GM18499 (cell line): Measurements from ENCODE around the gene REXO4.
"Not testable (repeated sequence)": the region's sequence is repeated elsewhere in the genome, so short reads cannot be mapped to it uniquely, and the experiment has no call there.

Experiments used
- ATAC-seq: cut with Tn5 transposase; IDR thresholded peaks from one replicate; pipeline ENCODE4 v1.9.1; 2021; ENCODE audit warnings: moderate number of reproducible peaks; ENCODE audit not compliant: insufficient read depth, unreplicated experiment

REXO4 gene

DNA sequence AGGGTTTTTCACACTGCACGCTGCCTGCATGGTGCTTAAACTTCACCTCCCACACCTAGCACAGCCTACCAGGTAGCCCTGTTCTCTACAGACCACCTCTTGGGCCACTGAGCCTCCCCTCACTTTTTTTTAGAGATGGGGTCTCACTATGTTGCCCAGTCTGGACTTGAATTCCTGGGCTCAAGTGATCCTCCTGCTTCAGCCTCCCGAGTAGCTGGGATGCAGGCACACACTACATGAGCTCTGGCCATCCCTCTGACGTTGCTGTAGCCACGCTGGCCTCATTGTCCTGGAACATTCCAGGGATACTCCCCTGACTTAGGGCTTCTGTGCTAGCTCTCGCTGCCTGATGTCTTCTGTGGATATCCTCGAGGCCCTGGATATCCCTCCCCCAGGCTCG is 34.8 kb upstream of the REXO4 start:
- ATAC-seq, result no peak

GRCh38 chr9:133451865-133452264 is 34.1 kb upstream of the REXO4 start:
- ATAC-seq, result not testable (repeated sequence)

DNA sequence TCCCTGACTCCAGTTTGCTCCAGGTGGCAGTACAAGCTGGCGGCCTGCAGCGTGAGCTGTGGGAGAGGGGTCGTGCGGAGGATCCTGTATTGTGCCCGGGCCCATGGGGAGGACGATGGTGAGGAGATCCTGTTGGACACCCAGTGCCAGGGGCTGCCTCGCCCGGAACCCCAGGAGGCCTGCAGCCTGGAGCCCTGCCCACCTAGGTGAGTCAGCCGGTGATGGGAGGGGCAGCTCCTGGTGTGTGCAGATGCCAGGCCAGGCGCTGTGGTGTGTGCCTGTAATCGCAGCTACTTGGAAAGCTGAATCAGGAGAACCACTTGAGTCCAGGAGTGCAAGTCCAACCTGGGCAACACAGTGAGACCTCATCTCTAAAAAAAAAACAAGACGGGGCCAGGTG is 31.9 kb upstream of the REXO4 start:
- no peak for ATAC-seq

DNA sequence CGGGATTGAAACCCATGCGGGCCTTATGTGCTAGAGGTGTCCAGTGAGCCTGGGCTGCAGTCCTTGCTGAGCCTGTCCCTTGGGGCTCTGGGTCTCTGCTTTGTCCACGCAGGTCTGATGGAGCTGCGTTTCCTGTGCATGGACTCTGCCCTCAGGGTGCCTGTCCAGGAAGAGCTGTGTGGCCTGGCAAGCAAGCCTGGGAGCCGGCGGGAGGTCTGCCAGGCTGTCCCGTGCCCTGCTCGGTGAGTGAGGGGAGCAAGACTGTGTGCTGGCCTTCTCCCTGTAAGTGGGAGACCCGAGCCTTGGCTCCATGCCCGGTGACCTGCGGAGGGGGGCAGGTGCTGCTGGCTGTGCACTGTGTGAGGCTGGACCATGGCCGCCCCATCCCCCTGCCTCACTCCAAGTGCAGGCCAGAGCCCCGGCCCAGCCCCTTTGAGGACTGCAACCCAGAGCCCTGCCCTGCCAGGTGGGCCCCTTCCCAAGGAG is 30.7 kb upstream of the REXO4 start:
- no peak for ATAC-seq

DNA sequence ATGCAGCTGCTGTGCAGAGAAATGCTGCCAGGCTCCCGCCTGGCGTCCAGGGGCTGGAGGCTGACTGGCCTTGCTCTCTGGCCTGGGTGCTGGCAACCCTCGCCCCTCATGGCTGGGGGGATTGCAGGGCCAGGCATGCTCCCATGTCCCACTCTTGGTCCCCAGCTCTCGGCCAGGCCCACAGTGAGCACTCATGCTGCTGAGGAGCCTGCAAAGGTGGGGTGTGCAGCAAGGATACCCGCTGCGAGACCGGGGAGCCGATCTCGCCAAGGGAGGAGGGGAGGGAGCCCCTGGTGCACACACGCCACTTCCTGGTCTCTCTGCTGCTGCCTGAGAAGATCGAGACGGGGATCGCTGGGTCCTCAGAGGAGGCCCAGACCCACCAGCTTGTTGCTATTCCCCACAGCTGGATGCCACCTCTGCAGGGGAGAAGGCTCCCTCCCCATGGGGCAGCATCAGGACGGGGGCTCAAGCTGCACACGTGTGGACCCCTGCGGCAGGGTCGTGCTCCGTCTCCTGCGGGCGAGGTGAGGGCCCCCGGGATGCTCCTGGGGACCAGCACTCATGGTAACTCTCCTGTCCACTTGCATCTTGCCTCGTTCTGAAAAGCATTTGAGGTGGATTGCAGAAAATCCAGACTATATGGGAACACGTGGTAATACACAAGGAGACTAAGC is 27.6 kb upstream of the REXO4 start:
- no peak for ATAC-seq

DNA sequence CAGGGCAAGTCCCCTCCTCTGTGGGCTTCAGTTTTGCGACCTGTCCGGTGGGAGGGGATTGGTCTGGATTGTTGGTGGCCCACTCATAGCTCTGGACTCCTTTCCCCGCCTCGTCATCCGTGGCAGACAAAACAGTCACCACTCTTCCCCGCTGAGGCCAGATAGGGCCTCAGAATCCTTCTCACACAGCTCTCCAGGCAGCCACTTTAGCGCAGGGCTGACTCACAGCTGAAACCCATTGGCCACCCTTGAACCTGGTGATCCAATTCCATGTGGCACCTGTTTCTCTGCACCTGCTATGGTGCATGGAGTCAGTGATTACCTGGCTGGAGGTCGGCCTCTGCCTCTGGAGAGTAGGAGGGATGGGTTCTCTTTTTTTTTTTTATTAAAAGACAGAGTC is 26.2 kb upstream of the REXO4 start:
- ATAC-seq, result no peak

DNA sequence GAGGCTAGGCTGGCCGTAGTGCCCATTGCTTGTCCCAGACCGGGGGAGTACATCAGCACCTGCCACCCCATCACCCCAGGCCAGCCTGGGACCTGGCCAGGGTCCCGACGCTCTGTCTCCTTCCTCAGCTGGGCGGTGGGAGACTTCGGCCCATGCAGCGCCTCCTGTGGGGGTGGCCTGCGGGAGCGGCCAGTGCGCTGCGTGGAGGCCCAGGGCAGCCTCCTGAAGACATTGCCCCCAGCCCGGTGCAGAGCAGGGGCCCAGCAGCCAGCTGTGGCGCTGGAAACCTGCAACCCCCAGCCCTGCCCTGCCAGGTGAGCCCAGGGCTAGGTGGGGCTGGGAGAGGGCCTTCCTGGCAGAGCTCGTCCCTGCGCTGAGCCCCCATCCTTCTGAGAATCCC is 25.4 kb upstream of the REXO4 start:
- ATAC-seq, result no peak

- no peak for ATAC-seq
Measured at GRCh38 chr9:133441571-133441970, 23.8 kb upstream of the REXO4 start.

DNA sequence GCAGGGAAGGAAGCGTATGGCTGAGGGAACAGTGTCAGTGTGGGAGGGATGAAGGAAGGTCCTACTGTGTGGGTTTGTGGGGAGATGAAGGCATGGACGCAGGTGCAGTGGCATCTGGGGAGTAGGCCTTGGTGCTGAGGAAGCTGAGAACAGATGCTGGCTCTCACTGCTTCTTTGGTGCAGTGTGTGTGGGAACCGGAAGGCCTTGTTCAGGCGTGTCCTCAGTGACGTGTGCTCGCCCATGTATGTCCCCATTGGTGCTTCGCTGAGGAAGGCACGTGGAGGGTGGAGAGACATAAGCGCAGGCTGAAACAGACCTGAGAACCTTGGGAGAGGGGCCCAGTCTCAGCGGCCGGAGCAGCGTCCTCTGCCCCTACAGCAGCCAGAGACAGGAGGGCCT is 23.1 kb upstream of the REXO4 start:
- no peak for ATAC-seq

DNA sequence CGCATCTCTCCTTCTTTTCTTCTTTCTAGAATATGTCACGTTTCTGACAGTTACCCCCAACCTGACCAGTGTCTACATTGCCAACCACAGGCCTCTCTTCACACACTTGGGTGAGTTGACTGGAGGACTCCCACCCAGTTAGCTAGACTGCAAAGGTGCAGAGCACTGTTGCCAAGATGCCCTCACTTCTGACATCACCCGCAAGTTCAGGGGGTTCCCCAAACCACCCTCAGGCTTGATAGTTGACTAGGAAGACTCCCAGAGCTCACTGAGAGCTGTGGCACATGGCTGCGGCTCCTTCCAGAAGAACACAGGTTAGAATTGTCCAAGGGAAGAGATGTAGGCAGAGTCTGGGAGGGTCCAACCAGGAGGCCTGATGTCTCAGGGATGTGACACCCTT is 21.5 kb upstream of the REXO4 start:
- ATAC-seq, result no peak

DNA sequence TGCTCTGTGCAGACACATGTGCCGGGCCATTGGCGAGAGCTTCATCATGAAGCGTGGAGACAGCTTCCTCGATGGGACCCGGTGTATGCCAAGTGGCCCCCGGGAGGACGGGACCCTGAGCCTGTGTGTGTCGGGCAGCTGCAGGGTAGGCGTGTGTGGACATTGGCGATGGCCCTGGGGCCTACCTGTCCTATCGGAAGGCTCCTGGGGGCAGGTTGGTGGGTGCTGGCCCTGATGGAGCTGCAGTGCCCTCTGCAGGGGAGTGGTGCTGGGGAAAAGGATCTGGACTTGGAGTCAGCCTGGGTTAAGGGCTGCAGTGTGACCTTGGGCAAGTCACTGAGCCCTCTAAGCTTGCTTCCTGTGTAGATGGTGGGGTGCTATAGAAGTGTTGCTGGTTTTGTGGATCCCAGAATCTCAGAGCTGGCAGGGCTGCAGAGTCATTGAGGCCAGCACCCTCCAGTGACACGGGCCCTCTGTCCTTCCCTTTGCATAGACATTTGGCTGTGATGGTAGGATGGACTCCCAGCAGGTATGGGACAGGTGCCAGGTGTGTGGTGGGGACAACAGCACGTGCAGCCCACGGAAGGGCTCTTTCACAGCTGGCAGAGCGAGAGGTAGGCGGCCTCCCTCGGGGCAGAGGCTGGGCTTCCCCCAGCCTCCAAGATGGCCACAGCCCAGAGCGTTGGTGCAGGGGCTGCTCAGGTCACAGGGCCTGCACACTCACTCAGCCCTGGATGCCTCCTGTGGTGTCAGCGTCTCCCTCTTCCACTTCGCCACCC is 20.1 kb upstream of the REXO4 start:
- no peak for ATAC-seq

- ATAC-seq, result no peak
Measured at GRCh38 chr9:133436681-133437080, 18.9 kb upstream of the REXO4 start.

DNA sequence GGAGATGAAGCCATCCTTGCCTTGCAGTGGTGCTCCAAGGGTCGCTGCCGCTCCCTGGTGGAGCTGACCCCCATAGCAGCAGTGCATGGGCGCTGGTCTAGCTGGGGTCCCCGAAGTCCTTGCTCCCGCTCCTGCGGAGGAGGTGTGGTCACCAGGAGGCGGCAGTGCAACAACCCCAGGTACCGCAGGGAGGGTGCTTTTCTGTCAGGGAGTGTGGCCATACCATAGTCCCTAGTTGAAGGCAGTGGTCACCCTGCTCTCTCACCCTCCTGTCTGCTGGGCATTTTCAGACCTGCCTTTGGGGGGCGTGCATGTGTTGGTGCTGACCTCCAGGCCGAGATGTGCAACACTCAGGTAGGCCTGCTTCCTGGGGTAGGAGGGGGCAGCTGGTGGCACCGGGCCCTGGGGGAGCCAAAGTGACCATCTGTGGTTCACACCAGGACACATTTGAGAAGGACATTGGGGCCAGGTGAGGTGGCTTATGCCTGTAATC is 15.6 kb upstream of the REXO4 start:
- no peak for ATAC-seq

GRCh38 chr9:133430244-133430643 is 12.4 kb upstream of the REXO4 start:
- ATAC-seq, result no peak

DNA sequence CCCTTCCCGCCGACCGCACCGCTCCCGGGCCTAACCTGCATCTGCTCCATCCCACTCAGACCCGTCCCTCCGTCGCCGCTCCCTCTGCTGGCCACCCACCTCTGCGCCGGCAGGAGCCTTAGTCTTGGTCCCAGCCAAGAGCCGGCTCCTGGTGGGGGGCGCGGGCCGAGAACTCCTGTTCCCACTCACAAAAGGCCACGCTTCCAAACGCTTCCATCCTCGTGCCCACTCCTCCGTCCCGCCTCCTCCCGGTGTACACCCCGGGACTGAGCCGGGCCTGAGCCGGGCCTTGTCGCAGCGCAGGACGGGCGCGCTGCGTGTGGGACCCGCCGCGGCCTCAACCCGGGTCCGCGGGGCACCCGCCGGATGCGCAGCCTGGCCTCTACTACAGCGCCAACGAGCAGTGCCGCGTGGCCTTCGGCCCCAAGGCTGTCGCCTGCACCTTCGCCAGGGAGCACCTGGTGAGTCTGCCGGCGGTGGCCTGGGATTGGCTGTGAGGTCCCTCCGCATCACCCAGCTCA is 11.9 kb upstream of the REXO4 start:
- ATAC-seq, result no peak

DNA sequence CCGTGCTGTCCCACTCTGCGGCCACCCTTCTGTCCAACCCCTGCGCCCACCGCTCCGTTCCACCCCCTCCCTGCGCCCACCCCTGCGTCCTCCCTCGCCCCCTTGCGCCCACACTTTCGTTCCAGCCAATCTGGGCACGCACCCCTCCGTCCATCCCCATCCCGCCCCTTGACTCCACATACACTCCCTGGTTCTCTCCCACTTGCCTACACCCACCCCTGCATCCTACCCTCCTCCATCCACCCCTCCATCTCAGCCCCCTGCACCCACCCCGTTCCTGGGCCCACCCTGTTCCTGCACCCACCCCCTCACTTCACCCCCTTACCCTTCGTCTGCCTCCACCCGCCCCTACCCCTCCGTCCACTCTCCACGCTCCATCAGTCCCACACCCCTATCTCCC is 11.4 kb upstream of the REXO4 start:
- ATAC-seq, result no peak

DNA sequence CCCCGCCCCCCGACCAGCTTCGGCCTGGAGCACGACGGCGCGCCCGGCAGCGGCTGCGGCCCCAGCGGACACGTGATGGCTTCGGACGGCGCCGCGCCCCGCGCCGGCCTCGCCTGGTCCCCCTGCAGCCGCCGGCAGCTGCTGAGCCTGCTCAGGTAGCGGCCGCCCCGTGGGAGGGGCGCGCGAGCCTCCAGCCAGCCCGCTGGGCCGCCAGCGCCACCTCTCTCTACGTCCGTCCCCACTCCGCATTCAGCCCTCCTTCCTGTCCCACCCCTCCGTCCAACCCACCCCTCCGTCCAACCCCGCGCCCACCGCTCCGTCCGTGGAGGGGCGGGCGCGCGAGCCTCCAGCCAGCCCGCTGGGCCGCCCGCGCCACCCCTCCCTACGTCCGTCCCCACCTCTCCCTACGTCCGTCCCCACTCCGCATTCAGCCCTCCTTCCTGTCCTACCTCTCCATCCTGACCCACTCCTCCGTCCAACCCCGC is 10.8 kb upstream of the REXO4 start:
- no peak for ATAC-seq

GRCh38 chr9:133427658-133428348 is 10.0 kb upstream of the REXO4 start:
- ATAC-seq, result no peak

- ATAC-seq, result no peak
Measured at GRCh38 chr9:133426011-133426410, 8.2 kb upstream of the REXO4 start.

DNA sequence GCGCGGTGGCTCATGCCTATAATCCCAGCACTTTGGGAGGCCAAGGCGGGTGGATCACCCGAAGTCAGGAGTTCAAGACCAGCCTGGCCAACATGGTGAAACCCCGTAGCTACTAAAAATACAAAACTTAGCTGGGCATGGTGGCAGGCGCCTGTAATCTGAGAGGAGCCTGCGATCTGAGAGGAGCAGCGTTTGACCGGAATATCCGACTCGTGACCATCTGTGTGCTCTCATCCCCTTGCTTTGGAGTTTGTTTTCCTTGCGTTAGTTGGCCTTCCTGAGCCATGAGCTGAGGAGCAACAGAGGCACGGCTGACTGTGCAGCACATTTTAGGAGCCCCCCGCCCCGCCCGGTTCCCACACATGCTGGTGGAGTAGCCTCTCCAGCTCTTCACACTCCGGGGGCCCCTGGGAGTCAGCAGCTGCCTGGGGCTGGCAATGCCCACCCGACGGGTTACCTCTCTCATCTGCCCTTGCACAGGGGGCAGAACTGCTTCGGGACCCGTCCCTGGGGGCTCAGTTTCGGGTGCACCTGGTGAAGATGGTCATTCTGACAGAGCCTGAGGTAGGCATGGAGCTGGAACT is 7.3 kb upstream of the REXO4 start:
- no peak for ATAC-seq
